ENCODE results near the gene PDE4B. TPM values are rescaled to one million over a fixed set of nuclear protein-coding genes. Genes with fewer than 3 reads are reported as not detected.

PDE4B gene
- total RNA-seq, 1 donor from 2014 or later: 7.2 TPM

DNA sequence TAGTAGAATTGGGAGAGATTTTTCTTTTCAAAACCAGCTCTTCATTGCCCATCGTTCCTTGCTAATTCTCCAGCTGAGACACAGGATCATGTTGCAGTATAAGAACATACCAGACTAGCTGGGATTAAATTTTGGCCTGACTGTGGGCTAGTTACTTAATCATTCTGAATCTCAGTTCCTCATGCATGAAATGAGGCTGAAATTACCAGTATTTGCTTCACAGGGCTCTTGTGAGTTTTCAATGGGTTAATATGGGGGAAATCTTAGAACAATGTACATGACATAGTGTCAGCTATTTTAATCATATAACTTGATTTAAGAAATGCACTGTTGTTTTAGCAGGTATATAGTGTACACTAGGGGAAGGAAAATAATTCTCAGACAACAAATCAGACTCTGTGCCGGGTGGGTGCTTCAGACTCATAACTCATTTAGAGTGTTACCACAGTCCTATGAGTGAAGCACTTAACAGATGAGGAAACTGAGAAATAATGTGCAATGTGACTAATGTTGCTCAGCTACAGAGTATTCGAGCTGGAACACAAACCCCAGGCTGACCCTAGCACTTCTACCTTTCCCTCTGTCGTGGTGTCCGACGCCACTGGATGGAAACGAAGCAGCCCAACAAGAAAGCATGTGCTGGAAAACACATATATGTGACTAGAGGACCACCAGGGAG is 603.7 kb downstream of the PDE4B start:
- no peaks in the 10 kb centered on the region for H3K4me1 Mint-ChIP-seq (ENCODE audit: low read depth, unreplicated experiment)
- no peak overlapping the region for H3K27ac Mint-ChIP-seq (ENCODE audit: unreplicated experiment)
- DNase-seq: no peak
- H3K27me3 Mint-ChIP-seq (ENCODE audit: unreplicated experiment): no peaks in the 10 kb centered on the region
- peaks cover 3% of the 10 kb centered on the region for H3K9me3 Mint-ChIP-seq (ENCODE audit: unreplicated experiment)
- TF ChIP-seq, protein P1, sequence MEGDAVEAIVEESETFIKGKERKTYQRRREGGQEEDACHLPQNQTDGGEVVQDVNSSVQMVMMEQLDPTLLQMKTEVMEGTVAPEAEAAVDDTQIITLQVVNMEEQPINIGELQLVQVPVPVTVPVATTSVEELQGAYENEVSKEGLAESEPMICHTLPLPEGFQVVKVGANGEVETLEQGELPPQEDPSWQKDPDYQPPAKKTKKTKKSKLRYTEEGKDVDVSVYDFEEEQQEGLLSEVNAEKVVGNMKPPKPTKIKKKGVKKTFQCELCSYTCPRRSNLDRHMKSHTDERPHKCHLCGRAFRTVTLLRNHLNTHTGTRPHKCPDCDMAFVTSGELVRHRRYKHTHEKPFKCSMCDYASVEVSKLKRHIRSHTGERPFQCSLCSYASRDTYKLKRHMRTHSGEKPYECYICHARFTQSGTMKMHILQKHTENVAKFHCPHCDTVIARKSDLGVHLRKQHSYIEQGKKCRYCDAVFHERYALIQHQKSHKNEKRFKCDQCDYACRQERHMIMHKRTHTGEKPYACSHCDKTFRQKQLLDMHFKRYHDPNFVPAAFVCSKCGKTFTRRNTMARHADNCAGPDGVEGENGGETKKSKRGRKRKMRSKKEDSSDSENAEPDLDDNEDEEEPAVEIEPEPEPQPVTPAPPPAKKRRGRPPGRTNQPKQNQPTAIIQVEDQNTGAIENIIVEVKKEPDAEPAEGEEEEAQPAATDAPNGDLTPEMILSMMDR (IDR thresholded peaks at IDR 0.05; ENCODE audit: partially characterized antibody, unreplicated experiment): no peak
- no peaks in the 10 kb centered on the region for H3K36me3 Mint-ChIP-seq (ENCODE audit: unreplicated experiment)
- no peak overlapping the region for H3K4me3 Mint-ChIP-seq (ENCODE audit: unreplicated experiment)

DNA sequence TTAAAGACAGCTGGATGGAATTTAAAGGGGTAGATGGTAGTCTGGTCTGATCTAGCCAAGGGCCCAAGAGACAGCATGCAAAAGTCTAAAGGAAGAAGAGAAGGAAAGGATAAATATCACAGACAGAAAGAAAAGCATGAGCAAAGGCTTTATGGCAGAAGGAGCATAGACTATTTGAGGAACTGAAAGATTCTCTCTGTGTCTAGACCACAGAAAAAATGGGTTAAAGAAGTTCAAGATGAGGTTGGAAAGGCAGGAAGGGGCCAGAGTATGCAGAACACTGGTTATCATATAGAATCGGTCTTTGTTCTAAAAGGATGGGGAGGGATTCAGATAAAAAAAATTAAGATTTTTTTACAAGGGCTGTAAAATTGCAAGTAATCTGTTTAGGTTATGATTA is 604.5 kb downstream of the PDE4B start:
- H3K27ac Mint-ChIP-seq (ENCODE audit: unreplicated experiment): no peak overlapping the region
- H3K4me3 Mint-ChIP-seq (ENCODE audit: unreplicated experiment): no peak overlapping the region
- DNase-seq: no peak
- no peaks in the 10 kb centered on the region for H3K36me3 Mint-ChIP-seq (ENCODE audit: unreplicated experiment)
- peaks cover 3% of the 10 kb centered on the region for H3K9me3 Mint-ChIP-seq (ENCODE audit: unreplicated experiment)
- H3K4me1 Mint-ChIP-seq (ENCODE audit: low read depth, unreplicated experiment): no peaks in the 10 kb centered on the region
- TF ChIP-seq, protein P1 (IDR thresholded peaks at IDR 0.05; ENCODE audit: partially characterized antibody, unreplicated experiment): no peak
- no peaks in the 10 kb centered on the region for H3K27me3 Mint-ChIP-seq (ENCODE audit: unreplicated experiment)

DNA sequence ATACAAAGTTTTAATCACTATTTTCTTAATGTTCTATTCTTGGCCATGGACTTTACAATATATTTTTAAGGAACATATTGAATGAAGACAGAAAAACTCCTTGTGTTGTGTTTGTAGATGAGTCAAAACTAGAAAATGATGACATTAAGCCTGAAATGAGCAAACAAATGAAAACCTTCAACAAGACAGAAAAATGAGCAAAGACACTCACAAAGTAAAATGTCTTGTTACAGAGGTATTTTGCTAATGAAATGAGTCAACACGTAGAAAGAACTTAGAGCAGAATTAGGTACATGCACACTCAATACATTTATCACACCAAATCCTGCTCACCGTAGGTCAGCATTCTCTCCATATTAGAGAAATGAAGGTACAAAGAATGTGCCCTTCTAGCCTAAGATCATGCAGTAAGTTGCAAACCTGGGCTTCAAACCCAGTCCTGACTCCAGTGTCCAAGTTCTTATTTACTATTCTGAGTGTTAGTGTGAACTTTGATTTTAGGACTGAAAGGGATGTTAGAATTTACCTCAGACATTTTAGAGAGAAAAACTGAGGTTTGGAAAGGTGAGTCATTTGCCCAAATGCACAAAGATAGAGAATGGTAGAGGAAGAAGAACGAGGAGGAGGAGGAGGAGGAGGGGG is 607.3 kb downstream of the PDE4B start:
- Mint-ChIP-seq H3K27ac (ENCODE audit: unreplicated experiment) (no peak overlapping the region), H3K27me3 (ENCODE audit: unreplicated experiment) (no peaks in the 10 kb centered on the region), H3K36me3 (ENCODE audit: unreplicated experiment) (no peaks in the 10 kb centered on the region), H3K4me1 (ENCODE audit: low read depth, unreplicated experiment) (peaks cover 19% of the 10 kb centered on the region), H3K9me3 (ENCODE audit: unreplicated experiment) (peaks cover 5% of the 10 kb centered on the region), H3K4me3 (ENCODE audit: unreplicated experiment) (no peak overlapping the region)
- DNase-seq: no peak
- TF ChIP-seq, protein P1 (IDR thresholded peaks at IDR 0.05; ENCODE audit: partially characterized antibody, unreplicated experiment): no peak

DNA sequence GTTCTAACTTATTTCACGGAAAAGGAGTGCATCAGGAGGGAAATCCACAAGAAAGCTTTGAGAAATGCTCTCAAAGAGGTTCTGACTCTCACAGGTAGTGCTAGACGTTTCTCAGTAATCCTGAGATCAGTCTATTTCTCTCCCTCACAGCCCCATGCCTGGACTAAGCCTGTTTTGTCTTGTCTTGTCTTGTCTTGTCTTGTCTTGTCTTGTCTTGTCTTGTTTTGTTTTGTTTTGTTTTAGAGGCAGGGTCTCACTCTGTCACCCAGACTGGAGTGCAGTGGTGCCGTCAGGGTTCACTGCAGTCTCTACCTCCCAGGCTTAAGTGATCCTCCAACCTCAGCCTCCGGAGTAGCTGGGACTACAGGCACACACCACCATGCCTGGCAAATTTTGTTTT is 608.0 kb downstream of the PDE4B start:
- no peaks in the 10 kb centered on the region for H3K36me3 Mint-ChIP-seq (ENCODE audit: unreplicated experiment)
- H3K4me3 Mint-ChIP-seq (ENCODE audit: unreplicated experiment): no peak overlapping the region

More for the DNA sequence above, 608.0 kb downstream of the PDE4B start:
- DNase-seq: no peak
- Mint-ChIP-seq H3K9me3 (ENCODE audit: unreplicated experiment) (peaks cover 5% of the 10 kb centered on the region), H3K27me3 (ENCODE audit: unreplicated experiment) (no peaks in the 10 kb centered on the region), H3K4me1 (ENCODE audit: low read depth, unreplicated experiment) (peaks cover 25% of the 10 kb centered on the region), H3K27ac (ENCODE audit: unreplicated experiment) (no peak overlapping the region)
- TF ChIP-seq, protein P1 (IDR thresholded peaks at IDR 0.05; ENCODE audit: partially characterized antibody, unreplicated experiment): no peak

Measured in glutamatergic neuron (in vitro differentiated cells).